ENCODE measurements around the gene INTS6. TPM values are rescaled to one million over a fixed set of nuclear protein-coding genes. Genes with fewer than 3 reads are reported as not detected.

Gene INTS6
- total RNA-seq, 4 donors from 2014 or later, result 15.3 to 37.0 (median 25.2) TPM

- in situ Hi-C loops (cut with MboI; ENCODE audit: low pct_ligation_motif_present in 1 of 4, low pct_unique_long_range_greater_than_20kb in 1 of 4, low sequenced_read_pairs in 3 of 4), result no loop called here
- no peaks in the 10 kb centered on the region for H3K9me3 ChIP-seq
- intact Hi-C loops (cut with DNase I; ENCODE audit: low total_unique reads), result no loop called here
- no peak overlapping the region for H3K27ac ChIP-seq
- H3K4me3 ChIP-seq, result no peak overlapping the region
- no peaks in the 10 kb centered on the region for H3K36me3 ChIP-seq
- H3K27me3 ChIP-seq, result no peaks in the 10 kb centered on the region
- no peak for DNase-seq
- 64 to 87% methylated on average over 3 to 5 of the region's 5 CpGs for WGBS, 2 donors (ENCODE audit: low coverage in 1 of 2)
- TF ChIP-seq EP300 (IDR thresholded peaks at IDR 0.05; ENCODE audit: low read depth) (no peak), CTCF (IDR thresholded peaks at IDR 0.05) (no peak), POLR2AphosphoS5 (IDR thresholded peaks at IDR 0.05) (no peak), POLR2A (IDR thresholded peaks at IDR 0.05) (no peak)
- no peaks in the 10 kb centered on the region for H3K4me1 ChIP-seq
Measured at GRCh38 chr13:51311957-51312520, 140.8 kb downstream of the INTS6 start.

Small RNA genes within 50 kb of the gene (small RNA-seq; reads per million reads assigned to genes)
- gene MIR5693 (0 reads per million in 4 donors), gene RN7SL320P (0 reads per million in 4 donors), gene SNRPGP11 (0 reads per million in 4 donors)

Other genes with a start within 250 kb of the INTS6 start
- 10 to 100 TPM in 1 of 4 donors, 1 to 10 TPM in 3; 1.9 to 17.7 (median 2.7) TPM for gene FAM124A, start 230.6 kb downstream of the INTS6 start, total RNA-seq
- gene SERPINE3, start 113.3 kb downstream of the INTS6 start, total RNA-seq, result not detected
- gene WDFY2, start 131.4 kb upstream of the INTS6 start, total RNA-seq, result 10 to 100 TPM in 1 of 4 donors, 1 to 10 TPM in 3; 2.4 to 12.3 (median 6.7) TPM